Measurements from ENCODE around the gene TMC8.

- no peak for TF ChIP-seq SPI1 (IDR thresholded peaks at IDR 0.05; ENCODE audit: low read depth, low read length)
- no peak; the same call in 1 of the 2 replicates for TF ChIP-seq POLR2AphosphoS5 (IDR thresholded peaks at IDR 0.05; ENCODE audit: low read depth, low read length)
Measured at GRCh38 chr17:78175643-78175981, 45.0 kb downstream of the TMC8 start.

Measured in GM12891 (cell line).